Skeletal muscle satellite cell (primary cell): ENCODE results near the gene BSX. TPM values are rescaled to one million over a fixed set of nuclear protein-coding genes. Genes with fewer than 3 reads are reported as not detected.
A peak's percentile ranks its signal among the peaks of the same experiment; 100 is the strongest.

Experiments
- H3K27me3 ChIP-seq: 2 replicates; pipeline ENCODE4 v1.7.0; 2013; ENCODE audit warnings: low read length; ENCODE audit not compliant: control insufficient read depth, insufficient read depth
- H3K36me3 ChIP-seq: 2 replicates; pipeline ENCODE4 v1.7.0; 2013; ENCODE audit warnings: mild to moderate bottlenecking, control low read depth, low read length; ENCODE audit not compliant: insufficient read depth
- H3K4me1 ChIP-seq: 2 replicates; pipeline ENCODE4 v1.7.0; 2013; ENCODE audit warnings: low read length; ENCODE audit not compliant: control insufficient read depth, insufficient read depth
- H3K4me2 ChIP-seq: 2 replicates; pipeline ENCODE4 v1.7.0; 2013; ENCODE audit warnings: mild to moderate bottlenecking, low read length
- H3K4me3 ChIP-seq: 2 replicates; pipeline ENCODE4 v1.7.0; 2013; ENCODE audit warnings: low read length
- H3K9ac ChIP-seq: 2 replicates; pipeline ENCODE4 v1.7.0; 2013; ENCODE audit warnings: mild to moderate bottlenecking, low read depth, low read length, moderate library complexity
- H3K9me3 ChIP-seq: replicated peaks from 2 replicates; pipeline ENCODE4 v1.7.0; 2013; ENCODE audit warnings: mild to moderate bottlenecking, control low read depth, low read length
- total RNA-seq: library from RNA; depleted of rRNA; stranded (reverse); fragments of >200 nt; gene quantifications from 2 replicates; pipeline ENCODE4 v1.2.3, GENCODE V29; 2012; rRNA removed

The BSX gene
- not detected in 2 replicates for total RNA-seq

DNA sequence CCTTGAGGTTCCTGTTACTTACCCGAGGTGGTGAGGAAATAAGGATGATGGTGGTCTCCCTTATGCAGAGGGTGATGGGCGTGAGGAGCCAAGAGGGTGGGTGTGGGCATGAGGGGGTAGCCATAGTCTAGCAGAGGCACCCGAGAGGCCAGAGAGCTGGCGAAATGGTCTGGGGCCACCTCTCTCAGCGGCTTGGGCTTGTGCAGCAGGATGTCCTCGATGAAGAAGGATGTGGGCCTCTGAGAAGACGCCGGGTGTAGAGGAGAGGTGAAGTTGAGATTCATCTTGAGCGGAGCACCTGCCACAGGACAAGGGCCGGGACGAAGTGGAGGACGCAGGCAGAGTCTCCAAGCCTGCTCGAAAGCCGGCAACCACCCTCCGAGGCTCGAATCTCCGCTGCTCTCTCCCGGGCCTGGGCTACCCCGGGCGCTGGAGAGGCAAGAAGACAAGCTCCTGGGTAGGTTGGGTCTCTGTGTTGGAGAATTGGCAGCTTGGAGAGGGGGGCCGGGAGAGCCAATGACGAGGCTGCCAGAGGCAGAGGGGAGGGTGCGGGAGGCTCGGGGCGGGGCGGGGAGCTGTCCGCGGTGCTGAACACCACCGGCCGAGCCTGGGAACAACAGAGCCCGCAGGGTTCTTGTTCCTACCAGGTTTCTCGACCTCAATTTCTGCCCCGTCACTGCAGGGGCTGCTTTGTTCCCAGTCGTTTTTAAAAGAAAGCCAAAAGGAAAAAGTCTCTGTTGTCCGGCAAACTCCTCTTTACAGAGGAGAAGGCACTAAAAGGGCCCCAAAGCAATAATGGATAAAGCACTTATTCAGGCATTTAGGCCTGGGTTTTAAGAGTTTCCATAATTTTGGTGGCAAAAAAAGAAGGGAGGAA lies at the start of gene BSX:
Gene BSX (minus strand): TSS at position 447 of the 877 bp plus-strand sequence. CDS start 163 bp downstream, at position 284.
- Histone ChIP-seq H3K4me3 (no peak within 1 kb of the TSS), H3K9ac (no peak within 1 kb of the TSS), H3K36me3 (no peaks in the 10 kb centered on the region), H3K9me3 (peaks cover 5% of the 10 kb centered on the region), H3K4me2 (peak within 1 kb of the TSS; percentile 51), H3K27me3 (peaks cover 94% of the 10 kb centered on the region), H3K4me1 (peaks cover 12% of the 10 kb centered on the region)

DNA sequence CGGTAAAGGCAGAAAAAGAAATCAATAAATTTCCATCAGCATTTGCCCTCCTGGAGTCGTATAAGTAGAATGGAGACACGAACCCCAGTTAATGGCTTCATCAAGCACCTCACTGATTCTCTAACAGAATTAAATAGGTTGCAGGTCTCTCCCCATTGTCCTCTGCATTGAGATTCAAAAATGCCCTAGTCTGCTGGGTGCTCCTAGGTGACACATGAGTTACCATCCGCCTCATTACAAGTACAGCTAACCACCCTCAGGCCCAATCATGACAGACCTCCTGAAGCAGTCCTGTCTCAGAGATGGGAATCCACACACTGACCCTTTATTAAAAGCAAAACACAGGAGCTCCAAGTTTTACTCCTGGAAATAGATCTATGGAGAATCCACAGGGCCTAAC lies 48.9 kb upstream of the BSX start:
- no peaks in the 10 kb centered on the region for H3K36me3 ChIP-seq
- no peak overlapping the region for H3K9ac ChIP-seq
- no peak overlapping the region for H3K4me3 ChIP-seq
- peaks cover 31% of the 10 kb centered on the region for H3K27me3 ChIP-seq
- H3K4me2 ChIP-seq = no peak overlapping the region
- no peaks in the 10 kb centered on the region for H3K9me3 ChIP-seq
- H3K4me1 ChIP-seq = no peaks in the 10 kb centered on the region

DNA sequence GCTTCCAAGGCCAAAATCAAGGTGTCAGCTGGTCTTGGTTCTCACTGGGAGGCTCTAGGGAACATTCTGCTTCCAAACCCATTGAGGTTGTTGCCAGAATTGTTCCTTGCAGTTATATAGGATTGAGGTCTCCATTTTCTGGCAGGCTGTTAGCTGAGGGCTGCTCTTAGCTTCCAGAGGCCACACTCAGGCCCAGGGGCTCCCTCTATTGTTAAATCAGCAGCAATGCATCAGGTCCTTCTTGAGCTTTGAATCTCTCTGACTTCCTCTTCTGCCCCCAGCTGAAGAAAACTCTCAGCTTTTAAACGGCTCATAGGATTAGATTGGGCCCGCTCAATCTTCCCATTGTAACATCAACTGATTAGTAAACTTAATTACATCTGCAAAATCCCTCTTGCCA lies 39.3 kb upstream of the BSX start:
- no peaks in the 10 kb centered on the region for H3K9me3 ChIP-seq
- H3K4me1 ChIP-seq = no peaks in the 10 kb centered on the region
- H3K4me2 ChIP-seq = no peak overlapping the region
- H3K4me3 ChIP-seq = no peak overlapping the region
- H3K36me3 ChIP-seq = no peaks in the 10 kb centered on the region
- no peak overlapping the region for H3K9ac ChIP-seq
- peaks cover 44% of the 10 kb centered on the region for H3K27me3 ChIP-seq

DNA sequence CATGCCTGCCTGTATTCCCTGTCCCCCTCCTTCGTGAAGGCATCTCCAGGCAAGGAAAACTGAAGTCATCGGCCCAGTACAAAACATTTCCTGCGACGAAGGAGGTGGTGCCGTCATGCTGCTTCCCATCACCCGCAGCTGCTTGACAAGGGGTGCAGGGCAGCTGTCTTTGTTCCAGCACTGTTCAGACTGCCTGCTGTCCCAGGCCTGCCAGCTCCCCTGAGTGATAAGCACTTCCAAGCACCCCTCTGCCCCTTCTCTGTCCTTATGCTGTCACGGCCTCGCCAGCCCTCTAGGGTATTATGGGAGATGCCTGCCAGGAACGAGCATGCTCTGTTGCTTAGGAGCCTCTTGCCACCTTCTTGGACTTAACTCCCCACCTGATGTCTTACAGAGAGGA lies 37.1 kb upstream of the BSX start:
- H3K36me3 ChIP-seq = no peaks in the 10 kb centered on the region
- H3K9ac ChIP-seq = no peak overlapping the region

DNA sequence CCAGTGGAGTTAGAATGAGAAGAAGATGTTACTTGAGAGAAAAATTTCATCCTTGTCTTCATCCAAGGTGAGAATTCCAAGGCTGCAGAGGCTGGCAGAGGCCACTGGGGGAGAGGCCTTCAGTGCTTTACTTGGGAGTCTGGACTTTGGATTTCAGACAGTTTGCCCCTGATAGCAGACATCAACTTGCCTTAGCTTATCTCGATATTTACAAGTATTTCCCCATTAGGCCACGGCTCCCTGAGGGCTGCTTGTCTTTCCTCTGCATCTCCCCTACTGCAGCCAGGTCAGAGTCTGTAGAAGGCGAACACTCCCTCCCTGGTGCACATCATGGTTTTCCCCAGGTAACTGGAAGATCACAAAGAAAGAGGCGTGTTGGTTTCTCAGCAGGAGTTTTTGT lies 29.9 kb upstream of the BSX start:
- no peak overlapping the region for H3K9ac ChIP-seq
- peaks cover 45% of the 10 kb centered on the region for H3K27me3 ChIP-seq
- H3K4me2 ChIP-seq = no peak overlapping the region
- H3K4me3 ChIP-seq = no peak overlapping the region
- no peaks in the 10 kb centered on the region for H3K9me3 ChIP-seq
- no peaks in the 10 kb centered on the region for H3K4me1 ChIP-seq
- no peaks in the 10 kb centered on the region for H3K36me3 ChIP-seq

More for the DNA sequence above, 37.1 kb upstream of the BSX start:
- Histone ChIP-seq H3K4me2 (no peak overlapping the region), H3K4me3 (no peak overlapping the region), H3K4me1 (no peaks in the 10 kb centered on the region), H3K27me3 (peaks cover 51% of the 10 kb centered on the region), H3K9me3 (no peaks in the 10 kb centered on the region)

DNA sequence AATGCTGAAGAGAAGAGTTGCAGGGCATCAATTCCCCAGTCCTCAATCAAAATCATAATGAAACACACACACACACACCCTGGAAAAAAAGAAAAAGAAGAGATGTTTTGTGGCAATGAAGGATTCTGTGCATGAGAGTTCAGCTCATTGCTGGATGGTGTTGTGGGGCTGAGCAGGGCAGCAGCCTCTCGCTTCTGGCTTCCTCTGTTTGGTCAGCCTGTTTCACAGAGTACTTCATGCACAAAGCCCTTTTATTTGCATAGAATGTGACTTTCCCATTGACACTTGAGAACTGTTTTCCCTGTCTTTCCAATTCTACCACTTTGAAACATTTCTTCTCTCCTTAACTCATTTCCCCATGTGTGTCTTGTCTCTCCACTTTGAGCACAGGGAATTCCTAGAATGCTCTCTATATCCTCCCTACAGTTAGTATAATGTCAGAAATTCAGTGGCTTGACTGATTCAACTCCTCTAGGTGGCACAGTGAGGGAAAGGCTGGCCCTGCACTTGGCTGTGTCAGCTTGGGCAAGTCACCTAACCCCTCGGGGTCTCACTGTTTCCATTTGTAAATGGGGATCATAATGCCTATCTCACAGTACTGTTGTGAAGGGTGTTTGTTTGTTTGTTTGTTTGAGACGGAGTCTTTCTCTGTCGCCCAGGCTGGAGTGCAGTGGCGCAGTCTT lies 25.4 kb upstream of the BSX start:
- H3K4me2 ChIP-seq = no peak overlapping the region
- no peaks in the 10 kb centered on the region for H3K9me3 ChIP-seq
- peaks cover 40% of the 10 kb centered on the region for H3K27me3 ChIP-seq
- no peak overlapping the region for H3K9ac ChIP-seq
- no peaks in the 10 kb centered on the region for H3K36me3 ChIP-seq
- no peak overlapping the region for H3K4me3 ChIP-seq
- H3K4me1 ChIP-seq = no peaks in the 10 kb centered on the region

DNA sequence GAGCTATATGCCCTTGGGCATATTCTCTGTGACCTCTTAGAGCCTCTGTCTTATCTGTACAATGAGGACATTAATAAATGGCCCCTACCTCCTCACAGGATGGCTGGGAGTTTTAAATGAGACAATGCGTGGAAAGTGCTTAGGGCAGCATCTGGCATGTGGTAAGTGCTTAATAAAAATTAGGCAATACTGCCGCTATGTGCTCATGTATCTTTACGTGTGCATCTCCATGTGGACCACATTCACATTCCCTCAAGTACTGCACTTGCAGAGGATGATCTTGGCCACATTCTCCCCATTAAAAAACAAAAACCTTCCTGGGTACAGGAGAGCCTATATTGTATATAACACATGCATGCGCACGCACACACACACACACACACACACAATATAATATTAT lies 19.1 kb upstream of the BSX start:
- H3K9me3 ChIP-seq = no peaks in the 10 kb centered on the region
- H3K4me3 ChIP-seq = no peak overlapping the region
- peaks cover 55% of the 10 kb centered on the region for H3K27me3 ChIP-seq
- H3K36me3 ChIP-seq = no peaks in the 10 kb centered on the region
- no peak overlapping the region for H3K4me2 ChIP-seq
- no peak overlapping the region for H3K9ac ChIP-seq
- H3K4me1 ChIP-seq = no peaks in the 10 kb centered on the region

DNA sequence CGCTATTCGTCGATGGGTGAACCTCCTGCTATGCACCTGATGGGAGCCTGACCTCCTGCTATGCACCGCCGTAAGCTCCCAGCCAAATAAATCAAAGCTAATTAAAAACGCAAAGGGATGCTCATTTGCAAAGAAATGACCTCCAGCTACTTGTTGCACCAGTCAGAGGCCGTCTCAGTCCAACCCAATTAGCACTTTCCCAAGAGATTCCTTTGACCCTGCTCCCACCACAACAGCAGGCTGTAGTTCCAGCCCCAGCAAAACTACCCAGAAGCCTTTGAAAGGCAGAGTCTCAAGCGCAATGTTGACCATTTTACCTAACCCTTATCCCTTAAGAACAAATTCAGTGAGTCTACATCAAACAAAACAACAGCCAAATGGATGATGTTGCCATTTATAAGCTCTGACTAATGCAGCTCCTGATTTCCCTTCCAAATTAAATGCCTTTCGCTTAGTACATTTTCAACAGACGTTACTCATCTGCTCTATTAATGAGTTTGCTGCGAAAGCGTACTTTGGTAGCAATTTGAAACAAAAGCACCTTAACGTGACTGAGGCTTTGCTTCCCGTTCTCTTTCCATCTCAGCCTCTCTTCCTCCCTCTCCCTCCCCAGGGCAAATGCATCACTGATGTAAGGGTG lies 17.2 kb upstream of the BSX start:
- Histone ChIP-seq H3K36me3 (no peaks in the 10 kb centered on the region), H3K27me3 (peaks cover 51% of the 10 kb centered on the region), H3K9ac (no peak overlapping the region), H3K9me3 (no peaks in the 10 kb centered on the region), H3K4me2 (no peak overlapping the region), H3K4me3 (no peak overlapping the region), H3K4me1 (no peaks in the 10 kb centered on the region)

DNA sequence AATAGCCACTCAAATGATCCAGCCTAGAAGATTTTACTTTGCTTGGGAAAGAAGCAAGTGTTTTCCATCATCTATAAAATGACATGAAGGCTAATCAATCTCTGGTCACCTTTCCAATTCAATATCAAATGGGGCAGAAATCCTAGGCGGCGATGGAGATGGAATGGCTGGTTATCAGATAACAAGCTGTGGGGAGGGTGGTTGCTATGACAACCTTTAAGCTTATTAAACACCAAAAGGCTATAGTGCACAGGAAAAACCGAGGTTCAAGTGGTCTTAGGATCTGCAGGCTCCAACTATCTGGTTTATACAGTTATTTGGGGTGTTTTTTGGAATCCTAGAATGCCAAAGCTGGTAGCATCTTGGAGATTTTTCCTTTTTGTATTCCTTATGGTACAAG lies 13.9 kb upstream of the BSX start:
- Histone ChIP-seq H3K4me2 (no peak overlapping the region), H3K9ac (no peak overlapping the region), H3K27me3 (peaks cover 53% of the 10 kb centered on the region)

DNA sequence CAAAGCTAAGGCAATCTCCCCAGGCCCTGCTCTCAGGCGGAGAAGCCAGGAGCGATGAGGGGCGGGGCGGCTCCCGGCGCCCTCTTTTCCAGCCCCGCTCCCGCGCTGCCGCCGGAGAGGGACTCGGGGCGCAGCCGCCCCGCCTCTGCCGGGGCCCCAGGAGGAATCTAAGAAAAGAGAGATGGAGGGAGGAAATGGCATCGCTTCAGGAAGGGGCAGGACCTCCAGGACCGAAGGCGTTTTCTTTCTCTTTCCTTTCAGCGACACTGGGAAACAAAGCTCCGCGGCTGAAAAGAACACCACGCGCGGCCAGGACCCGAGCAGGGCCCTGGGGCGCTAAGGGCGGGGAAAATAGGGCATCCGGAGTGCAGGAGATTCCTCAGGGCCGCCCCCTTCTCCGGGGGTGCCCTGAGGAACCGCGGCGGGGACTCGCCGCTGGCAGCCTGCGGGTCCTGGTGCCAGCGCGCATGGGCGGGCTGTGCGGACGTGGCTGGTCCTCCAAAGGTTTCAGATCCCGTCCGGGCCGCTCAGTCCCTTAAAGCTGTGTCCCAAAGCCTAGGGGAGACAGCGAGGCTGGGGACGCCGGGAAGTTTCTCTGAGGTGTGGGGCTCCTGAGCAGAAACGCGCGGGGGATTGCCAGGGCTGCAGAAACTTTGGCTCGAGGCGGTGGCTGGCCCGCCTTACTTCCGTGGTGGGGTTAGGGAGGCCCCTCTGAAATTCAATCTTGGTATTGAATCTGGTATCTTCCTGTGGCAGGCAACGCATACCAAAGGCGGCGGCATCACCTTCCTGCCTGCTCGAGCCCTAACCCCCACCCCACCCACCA lies 2.8 kb upstream of the BSX start:
- peak overlapping the region; percentile 68 for H3K4me3 ChIP-seq
- H3K9ac ChIP-seq = peak overlapping the region; percentile 20
- H3K9me3 ChIP-seq = peaks cover 5% of the 10 kb centered on the region
- H3K4me1 ChIP-seq = peaks cover 8% of the 10 kb centered on the region
- peak overlapping the region; percentile 79 for H3K4me2 ChIP-seq
- H3K36me3 ChIP-seq = no peaks in the 10 kb centered on the region
- H3K27me3 ChIP-seq = peaks cover 85% of the 10 kb centered on the region

More for the DNA sequence above, 13.9 kb upstream of the BSX start:
- no peaks in the 10 kb centered on the region for H3K4me1 ChIP-seq
- H3K36me3 ChIP-seq = no peaks in the 10 kb centered on the region
- no peak overlapping the region for H3K4me3 ChIP-seq
- H3K9me3 ChIP-seq = no peaks in the 10 kb centered on the region
